Cardiac septum (tissue), 1 donor: Measurements from ENCODE around the gene ZNF169. TPM values are rescaled to one million over a fixed set of nuclear protein-coding genes. Genes with fewer than 3 reads are reported as not detected.
"Not testable (repeated sequence)": the region's sequence is repeated elsewhere in the genome, so short reads cannot be mapped to it uniquely, and the experiment has no call there.

ENCODE experiments used
- DNase-seq: peaks from one replicate; pipeline ENCODE4 v3.0.0-alpha.2; 2020; ENCODE audit warnings: low spot score
- intact Hi-C: fragments of 100-400 bp; cut with DNase I; formaldehyde crosslinking; loops from one replicate; pipeline ENCODE4 v1.14.0; 2022
- total RNA-seq: library from RNA; stranded (reverse); fragmentation: NEBNext Ultra II Directional; extraction: Animal tissue kit (Norgen Biotek cat#: 25700); gene quantifications from one replicate; pipeline ENCODE4 v1.2.1, GENCODE V29; 2021
- donor health status: DM: no; HTN: no; CAD: no.

ZNF169 gene
- total RNA-seq, 1 donor from 2014 or later, result 2.8 TPM

- DNase-seq, result no peak
- intact Hi-C loops, result no loop called here
These were observed 21.4 kb downstream of the ZNF169 start for GRCh38 chr9:94280409-94280989.

DNA sequence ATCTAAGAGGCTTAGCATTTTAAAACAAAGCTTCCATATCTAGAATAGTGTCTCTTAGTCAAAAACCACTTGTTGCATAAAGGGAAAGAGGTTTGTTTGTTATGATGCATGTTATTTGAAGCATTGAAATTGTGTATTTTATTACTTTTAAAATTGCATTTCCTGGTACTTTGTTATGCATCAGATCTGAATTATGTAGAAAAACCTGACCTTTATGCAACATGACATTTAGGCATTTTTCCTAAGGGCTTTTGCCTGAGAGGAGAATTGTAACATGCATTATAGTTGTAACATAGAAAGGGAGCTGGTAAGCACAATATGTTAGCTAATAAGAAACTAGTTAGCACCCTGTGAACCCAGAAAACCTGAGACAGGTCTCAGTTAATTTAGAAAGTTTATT, 22.0 kb downstream of the ZNF169 start:
- intact Hi-C loops, result no loop called here
- DNase-seq, result no peak

GRCh38 chr9:94286116-94286515, 27.0 kb downstream of the ZNF169 start:
- DNase-seq, result no peak
- intact Hi-C loops, result no loop called here

DNA sequence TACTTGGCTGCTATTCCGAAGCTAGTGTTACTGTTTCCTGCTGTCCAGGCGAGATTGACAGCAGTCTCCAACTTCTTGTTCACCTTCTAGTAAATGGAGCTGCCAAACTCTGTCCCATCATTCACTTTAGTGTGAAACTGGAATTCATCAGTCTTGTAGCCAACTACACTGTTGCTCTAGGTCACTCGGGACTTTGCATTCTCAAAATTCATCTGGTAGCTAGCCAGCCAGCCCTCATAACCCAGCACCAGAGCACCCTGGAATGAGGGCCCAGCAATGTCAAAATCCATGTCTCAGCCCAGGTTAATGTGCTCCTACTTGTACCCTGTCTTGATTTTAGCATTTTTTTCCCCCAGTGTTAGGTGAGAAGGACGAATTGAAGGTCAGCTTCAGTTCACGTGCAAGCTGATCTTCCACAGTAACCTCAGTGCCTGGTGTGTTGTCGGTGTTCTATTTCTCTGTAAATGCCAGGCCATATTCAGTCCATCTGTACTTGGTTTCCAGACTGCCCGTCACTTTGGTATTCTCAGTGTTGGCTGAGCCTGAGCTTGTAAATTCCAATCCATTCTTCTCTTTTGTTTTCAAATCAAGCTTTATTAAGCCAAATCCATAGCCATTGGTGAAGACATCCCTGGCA, 28.9 kb downstream of the ZNF169 start:
- DNase-seq, result no peak
- intact Hi-C loops, result no loop called here

DNA sequence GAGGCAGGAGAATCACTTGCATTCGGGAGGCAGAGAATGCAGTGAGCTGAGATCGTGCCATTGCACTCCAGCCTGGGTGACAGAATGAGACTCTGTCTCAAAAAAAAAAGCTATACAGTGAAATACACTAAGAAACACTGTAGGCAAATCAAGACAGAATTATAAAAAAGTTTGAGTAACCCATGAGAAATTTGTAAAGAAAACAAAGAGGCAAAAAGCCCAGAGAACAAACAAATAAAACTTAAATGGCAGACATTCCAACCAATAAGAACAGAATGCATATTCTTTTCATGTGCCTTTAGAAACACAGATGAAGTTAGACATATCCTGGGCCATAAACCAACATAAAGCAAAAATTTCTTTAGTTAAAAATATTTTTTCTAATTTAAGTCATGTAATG, 30.6 kb downstream of the ZNF169 start:
- DNase-seq, result no peak
- intact Hi-C loops, result no loop called here

DNA sequence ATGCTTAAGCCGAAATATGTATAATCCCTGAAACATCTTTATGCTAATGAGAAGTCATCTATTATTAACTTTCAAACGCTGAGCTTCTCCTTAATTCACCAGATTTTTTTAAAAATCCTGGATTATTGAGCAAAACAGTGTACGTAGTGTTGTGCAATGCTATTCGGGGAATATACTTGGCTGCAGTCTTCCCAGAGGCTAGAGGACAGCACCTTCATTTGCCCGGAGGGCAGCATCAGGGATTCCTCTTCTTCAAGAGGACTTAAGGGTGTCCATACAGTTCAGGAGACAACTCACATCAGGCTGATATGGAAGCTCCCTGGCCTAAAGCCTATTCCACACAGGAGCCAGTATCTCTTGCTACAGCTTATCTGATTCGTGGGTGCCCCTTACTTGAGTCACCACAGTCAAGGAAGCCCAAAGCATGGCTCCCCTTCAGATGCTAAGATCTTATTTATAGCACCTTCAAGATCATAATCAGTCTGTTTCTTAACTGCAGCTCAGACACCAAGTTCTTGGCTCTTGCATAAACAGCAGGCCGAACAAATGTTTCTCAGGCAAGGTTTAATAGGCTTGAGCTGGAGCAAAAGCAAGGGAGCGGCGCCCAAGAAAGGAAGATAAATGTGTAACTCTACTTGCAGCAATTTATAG, 40.0 kb downstream of the ZNF169 start:
- intact Hi-C loops, result no loop called here

DNA sequence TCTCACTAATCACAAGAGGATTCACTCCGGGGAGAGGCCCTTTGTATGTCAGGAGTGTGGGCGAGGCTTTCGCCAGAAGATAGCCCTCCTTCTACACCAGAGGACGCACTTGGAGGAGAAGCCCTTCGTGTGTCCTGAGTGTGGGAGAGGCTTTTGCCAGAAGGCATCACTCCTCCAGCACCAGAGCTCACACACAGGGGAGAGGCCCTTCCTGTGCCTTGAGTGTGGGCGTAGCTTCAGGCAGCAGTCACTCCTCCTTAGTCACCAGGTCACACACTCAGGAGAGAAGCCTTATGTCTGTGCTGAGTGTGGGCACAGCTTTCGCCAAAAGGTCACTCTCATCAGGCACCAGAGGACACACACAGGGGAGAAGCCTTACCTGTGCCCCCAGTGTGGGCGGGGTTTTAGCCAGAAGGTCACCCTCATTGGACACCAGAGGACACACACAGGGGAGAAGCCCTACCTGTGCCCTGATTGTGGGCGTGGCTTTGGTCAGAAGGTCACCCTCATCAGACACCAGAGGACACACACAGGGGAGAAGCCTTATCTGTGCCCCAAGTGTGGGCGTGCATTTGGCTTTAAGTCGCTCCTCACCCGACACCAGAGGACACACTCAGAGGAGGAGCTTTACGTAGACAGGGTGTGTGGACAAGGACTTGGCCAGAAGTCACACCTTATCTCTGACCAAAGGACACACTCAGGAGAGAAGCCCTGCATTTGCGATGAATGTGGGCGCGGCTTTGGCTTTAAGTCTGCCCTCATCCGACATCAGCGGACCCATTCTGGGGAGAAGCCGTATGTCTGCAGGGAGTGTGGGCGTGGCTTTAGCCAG, 41.6 kb downstream of the ZNF169 start:
- DNase-seq, result no peak
- intact Hi-C loops, result no loop called here

More for the DNA sequence above, 40.0 kb downstream of the ZNF169 start:
- no peak for DNase-seq

DNA sequence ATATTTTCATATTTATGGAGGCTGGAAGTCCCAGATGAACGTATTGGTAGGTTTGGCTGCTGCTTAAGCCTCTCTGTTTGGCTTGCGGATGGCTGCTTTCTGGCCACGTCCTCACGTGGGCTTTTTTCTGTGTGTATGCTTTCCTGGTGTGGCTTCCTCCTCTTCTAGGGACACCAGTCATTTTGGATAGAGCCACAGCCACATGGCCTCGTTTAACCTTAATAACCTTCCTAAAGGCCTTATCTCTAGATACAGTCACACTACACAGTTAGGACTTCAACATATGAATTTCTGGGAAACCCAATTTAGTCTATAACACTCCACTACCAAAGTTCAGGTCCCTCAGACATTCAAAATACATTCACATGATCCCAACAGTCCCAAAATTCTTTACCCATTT, 42.5 kb downstream of the ZNF169 start:
- no peak for DNase-seq
- intact Hi-C loops, result no loop called here

- DNase-seq, result no peak
- intact Hi-C loops, result no loop called here
These were observed 43.3 kb downstream of the ZNF169 start for GRCh38 chr9:94302426-94302825.

DNA sequence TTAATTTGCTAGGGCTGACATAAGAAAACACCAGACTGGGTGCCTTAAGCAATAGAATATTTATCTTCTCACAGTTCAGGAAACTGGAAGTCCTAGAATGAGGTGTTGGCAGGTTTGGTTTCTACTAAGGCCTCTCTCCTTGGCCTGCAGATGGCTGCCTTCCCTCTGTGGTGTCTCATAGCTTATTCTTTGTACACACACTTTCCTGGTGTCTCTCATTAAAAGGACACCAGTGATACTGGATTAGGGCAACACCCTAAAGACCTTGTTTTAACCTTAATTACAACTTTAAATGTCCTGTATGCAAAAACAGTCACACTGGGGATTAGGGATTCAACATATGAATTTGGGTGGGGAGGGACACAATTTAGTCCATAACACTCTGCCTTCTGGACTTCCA, 44.2 kb downstream of the ZNF169 start:
- no peak for DNase-seq
- intact Hi-C loops, result no loop called here

- intact Hi-C loops, result not testable (repeated sequence)
These were observed 56.2 kb downstream of the ZNF169 start for GRCh38 chr9:94315034-94315984.

GRCh38 chr9:94316236-94316635, 57.1 kb downstream of the ZNF169 start:
- intact Hi-C loops, DNase-seq: not testable (repeated sequence)

More at GRCh38 chr9:94315034-94315984, 56.2 kb downstream of the ZNF169 start:
- not testable (repeated sequence) for DNase-seq

DNA sequence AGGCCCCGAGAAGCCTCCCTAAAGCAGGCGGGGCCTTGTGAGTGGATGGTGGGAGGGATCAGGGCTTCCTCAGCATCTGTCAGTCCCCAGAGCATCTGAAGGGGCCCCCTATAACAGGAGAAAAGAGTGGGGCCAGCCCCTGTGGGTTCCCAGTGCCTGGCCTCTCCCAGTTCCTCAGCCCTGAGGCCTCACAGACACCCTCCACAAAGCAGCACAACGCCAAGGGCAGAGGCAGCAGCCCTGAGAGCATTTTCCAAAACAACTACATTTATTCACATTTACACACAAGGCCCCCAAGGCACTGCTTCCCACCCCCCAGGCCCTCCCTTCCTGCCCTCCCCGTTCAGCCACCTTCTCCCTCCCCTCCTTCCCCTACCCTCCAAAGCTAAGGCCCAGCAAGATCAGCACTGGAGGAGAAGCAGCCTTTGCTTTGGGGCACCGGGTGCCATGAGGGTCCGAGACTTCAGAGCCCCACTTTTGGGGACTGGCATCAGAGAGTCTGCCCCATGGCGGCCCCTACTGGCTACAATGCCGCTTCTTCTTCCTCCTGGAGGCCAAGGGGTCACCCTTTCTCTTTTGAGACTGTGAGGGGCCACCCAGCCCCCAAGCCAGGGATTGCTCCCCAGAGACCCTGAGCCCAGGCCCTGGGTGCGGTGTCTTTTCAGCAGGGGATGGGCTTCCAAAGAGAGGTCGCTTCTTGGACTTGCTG, 59.0 kb downstream of the ZNF169 start:
- DNase-seq, intact Hi-C loops: not testable (repeated sequence)

- DNase-seq, intact Hi-C loops: not testable (repeated sequence)
These were observed 63.3 kb downstream of the ZNF169 start for GRCh38 chr9:94322342-94322940.

DNA sequence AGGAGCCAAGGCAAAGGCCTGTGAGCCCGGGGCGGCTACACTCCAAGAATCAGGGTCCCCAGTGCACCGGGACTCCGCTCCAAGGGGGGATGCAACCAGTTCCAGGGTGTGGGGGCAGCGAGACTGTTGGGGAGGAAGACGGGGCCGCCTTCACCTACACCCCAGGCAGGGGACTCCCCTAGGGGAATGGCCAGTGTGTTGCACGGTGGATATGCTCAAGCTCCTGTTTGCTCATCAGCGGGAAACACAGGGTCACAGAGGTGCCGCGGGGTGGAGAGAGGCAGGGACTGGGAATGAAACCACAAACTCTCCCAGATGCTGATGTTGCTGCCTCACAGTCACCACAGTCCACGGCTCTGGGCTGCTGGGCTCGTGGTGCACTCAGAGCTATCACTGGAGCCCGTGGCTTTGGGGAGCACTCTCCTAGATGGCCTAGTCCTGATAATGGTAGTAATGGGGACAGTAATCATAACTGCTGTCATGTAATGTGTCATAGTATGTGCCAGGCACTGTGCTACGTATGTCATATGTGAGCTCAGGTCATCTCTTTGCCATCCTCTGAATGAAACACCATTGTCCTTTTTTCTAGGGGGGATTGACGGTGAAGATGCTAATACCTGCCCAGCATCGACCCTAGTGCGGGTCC, 64.2 kb downstream of the ZNF169 start:
- intact Hi-C loops, DNase-seq: not testable (repeated sequence)

DNA sequence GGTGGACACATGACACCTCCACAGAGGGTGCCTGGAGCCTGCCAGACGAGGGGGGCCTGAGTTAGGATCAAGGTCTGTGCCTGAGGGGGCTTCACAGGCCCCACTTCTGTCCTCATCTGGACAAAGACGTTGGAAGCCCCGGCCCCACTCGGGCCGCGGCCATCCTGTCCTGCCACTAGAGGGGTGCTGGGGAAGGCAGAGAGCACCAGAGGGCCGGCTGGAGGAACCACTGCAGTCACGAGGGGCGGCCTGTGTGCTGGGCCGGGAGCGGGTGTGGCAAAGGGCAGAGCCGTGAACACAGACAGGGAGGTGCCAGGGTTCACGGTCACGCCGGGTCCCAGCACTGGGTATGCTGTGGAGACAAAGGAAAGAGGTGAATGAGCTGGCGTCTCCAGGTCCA, 66.5 kb downstream of the ZNF169 start:
- not testable (repeated sequence) for DNase-seq

GRCh38 chr9:94328544-94328943, 69.4 kb downstream of the ZNF169 start, which contains the start of gene NUTM2F:
NUTM2F (minus strand) TSS chr9:94328644; CDS start chr9:94328623, 21 bp downstream.
- intact Hi-C loops, result not testable (repeated sequence)

More for the DNA sequence above, 66.5 kb downstream of the ZNF169 start:
- intact Hi-C loops, result not testable (repeated sequence)

More at GRCh38 chr9:94328544-94328943, 69.4 kb downstream of the ZNF169 start, which contains the start of gene NUTM2F:
- DNase-seq, result not testable (repeated sequence)
